Measurements from ENCODE around the gene ZKSCAN5. TPM values are rescaled to one million over a fixed set of nuclear protein-coding genes. Genes with fewer than 3 reads are reported as not detected.

The ZKSCAN5 gene
- total and polyA plus RNA-seq, 2 donors (not counting 1 experiment from before 2014, with no cell fraction given), result 3.1 to 10.9 TPM

- H3K4me1 Mint-ChIP-seq, result peaks cover 36% of the 10 kb centered on the region
- peaks cover 0 to 13% (median 2%) of the 10 kb centered on the region in 3 donors for H3K9me3 ChIP-seq (ENCODE audit: control extremely low read depth in 1 of 3, control insufficient read depth in 2 of 3, insufficient read depth in 1 of 3, low read length in 2 of 3)
- peak overlapping the region; percentile 92 for H3K4me3 Mint-ChIP-seq
- ChIA-PET POLR2A (interaction anchor here (0.9 to 1.9 kb wide), 4 partner anchors 26 to 120 kb away, joined by 3 to 9 read pairs (median 6); partner anchors contain the start of genes BUD31, PDAP1 and ZNF655), CTCF (interaction anchor here (0.7 to 1.2 kb wide), 3 partner anchors 28 to 91 kb away, joined by 3 to 4 read pairs (median 3); partner anchors contain the start of genes BUD31, PDAP1 and ZNF655)
- no peak for ATAC-seq (ENCODE audit: low read depth)
- peak overlapping the region; percentile 83 to 100 (median 91) for H3K4me3 ChIP-seq (ENCODE audit: control extremely low read depth in 1 of 5, extremely low read depth in 1 of 5, insufficient read depth in 1 of 5, low read depth in 2 of 5, low read length in 4 of 5)
- WGBS (ENCODE audit: insufficient coverage), result 1% methylated on average over 12 of the region's 14 CpGs
- peaks cover 36% of the 10 kb centered on the region for H4K20me1 ChIP-seq (ENCODE audit: control insufficient read depth, insufficient read depth, low read length, poor library complexity, severe bottlenecking)
- no peaks in the 10 kb centered on the region for H3K27me3 Mint-ChIP-seq
- H3K27ac Mint-ChIP-seq, result peak overlapping the region; percentile 98
- peak overlapping the region; percentile 97 to 99 for H3K27ac ChIP-seq (ENCODE audit: low read length in 2 of 2)
- peak overlapping the region; percentile 96 for H3K9ac ChIP-seq (ENCODE audit: low read length)
- peaks cover 64% of the 10 kb centered on the region for H3K79me2 ChIP-seq (ENCODE audit: control insufficient read depth, insufficient read depth, low read length)
- H3K4me2 ChIP-seq (replicated peaks; ENCODE audit: low read depth, low read length, poor library complexity, severe bottlenecking), result peak overlapping the region; percentile 86
- no peaks in the 10 kb centered on the region for H3K9me3 Mint-ChIP-seq (ENCODE audit: insufficient read depth)
- peaks cover 22 to 31% of the 10 kb centered on the region in 2 donors for H3K4me1 ChIP-seq (ENCODE audit: control insufficient read depth in 2 of 2, insufficient read depth in 2 of 2, low read length in 2 of 2)
- peaks cover 0 to 28% of the 10 kb centered on the region in 2 experiments for H3K36me3 ChIP-seq (replicated peaks in 1 of 2; ENCODE audit: control extremely low read depth in 1 of 2, control insufficient read depth in 1 of 2, extremely low read depth in 1 of 2, insufficient read depth in 2 of 2, low read length in 1 of 2)
- intact Hi-C loops (cut with micrococcal nuclease), result no loop called here
- H3K27me3 ChIP-seq (replicated peaks in 1 of 4; ENCODE audit: control extremely low read depth in 1 of 4, control insufficient read depth in 3 of 4, insufficient read depth in 4 of 4, low read length in 3 of 4), result no peaks in the 10 kb centered on the region
- peak overlapping the region; percentile 87 for H2AFZ ChIP-seq (ENCODE audit: insufficient read depth, low read depth, low read length, poor library complexity, severe bottlenecking)
- DNase-seq, result peak; percentile 67
- TF ChIP-seq EZH2 (IDR thresholded peaks at IDR 0.05; ENCODE audit: borderline replicate concordance, insufficient read depth, low read depth, low read length, poor library complexity, severe bottlenecking) (no peak), CTCF (IDR thresholded peaks at IDR 0.05) (no peak)
Measured at GRCh38 chr7:99499371-99499720, 5.1 kb upstream of the ZKSCAN5 start.

Data from B cell (primary cell).